Stimulated activated naive B cell treated with anti-CD40 and anti-IgM and Interleukin-4, amounts not matched to agents 10 μg/mL and 1 μg/mL and 100 μg/mL, for 72 hours (primary cell): ENCODE results near the gene ESPL1.
A peak's percentile ranks its signal among the peaks of the same experiment; 100 is the strongest.

Experiments used
- ATAC-seq, 2 donors: fragments of 150-1000 bp; cut with Tn5 transposase; replicated peaks; 2 replicates each; pipeline ENCODE4 v1.10.0; 2021; ENCODE audit warnings: moderate library complexity in 1 of 2
- DNase-seq: peaks from one replicate; pipeline ENCODE4 v3.0.0; 2021
- H3K27ac Mint-ChIP-seq: one replicate; pipeline ENCODE4 v1.8.0; 2022; ENCODE audit warnings: mild to moderate bottlenecking, mixed read lengths
- H3K27me3 Mint-ChIP-seq, 2 donors: one replicate each; pipeline ENCODE4 v1.8.0; 2022; ENCODE audit warnings: mixed read lengths in 2 of 2
- H3K36me3 Mint-ChIP-seq, 2 donors: one replicate each; pipeline ENCODE4 v1.8.0; 2022; ENCODE audit warnings: mixed read lengths in 2 of 2, mild to moderate bottlenecking in 1 of 2
- H3K4me1 Mint-ChIP-seq, 2 donors: one replicate each; pipeline ENCODE4 v1.8.0; 2022; ENCODE audit warnings: mixed read lengths in 2 of 2, mild to moderate bottlenecking in 1 of 2
- H3K4me3 Mint-ChIP-seq, 2 donors: one replicate each; pipeline ENCODE4 v1.8.0; 2022; ENCODE audit warnings: mild to moderate bottlenecking in 2 of 2, mixed read lengths in 2 of 2, moderate library complexity in 1 of 2
- H3K9me3 Mint-ChIP-seq, 2 donors: one replicate each; pipeline ENCODE4 v1.8.0; 2022; ENCODE audit warnings: mixed read lengths in 2 of 2, mild to moderate bottlenecking in 1 of 2

ESPL1 gene

DNA sequence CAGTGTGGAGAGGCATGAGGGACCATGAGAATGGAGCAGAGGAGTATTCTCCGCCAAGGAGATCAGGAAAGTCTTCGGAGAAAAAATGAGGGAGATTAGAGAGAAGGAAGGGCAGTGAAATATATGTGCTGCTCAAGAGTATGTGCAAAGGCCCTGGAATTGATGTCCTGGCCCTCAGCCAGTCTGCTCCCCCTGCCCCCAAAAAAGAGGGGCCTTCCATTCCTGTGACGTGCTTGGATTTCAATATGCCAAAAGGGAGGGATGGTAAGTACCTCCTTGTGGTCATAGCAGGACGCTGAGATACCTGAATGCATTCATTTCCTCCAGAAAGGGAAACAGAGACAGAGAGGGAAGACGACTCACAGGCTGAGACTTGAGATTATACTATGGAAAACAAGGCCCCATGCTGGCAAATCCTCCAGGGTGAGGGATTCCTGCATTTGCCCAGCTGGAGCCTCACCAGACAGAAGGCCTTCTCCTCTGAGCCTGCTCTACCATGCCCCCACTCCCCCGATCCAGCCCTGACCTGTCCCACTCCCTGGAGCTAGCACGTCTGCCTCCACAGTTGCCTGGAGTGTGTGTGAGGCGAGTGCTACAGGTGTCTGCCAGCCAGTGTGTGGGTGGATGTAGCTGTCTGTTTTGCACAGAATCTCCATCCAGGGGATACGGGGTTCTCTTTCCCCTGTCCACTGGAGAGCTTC is 32.2 kb upstream of the ESPL1 start:
- Mint-ChIP-seq H3K27ac (peak overlapping the region; percentile 84), H3K4me1 (peaks cover 36 to 51% of the 10 kb centered on the region in 2 donors), H3K4me3 (peak overlapping the region; percentile 15 to 23), H3K9me3 (no peaks in the 10 kb centered on the region), H3K27me3 (peaks cover 0 to 7% of the 10 kb centered on the region in 2 donors), H3K36me3 (no peaks in the 10 kb centered on the region)
- ATAC-seq (no peak), DNase-seq (no peak)

DNA sequence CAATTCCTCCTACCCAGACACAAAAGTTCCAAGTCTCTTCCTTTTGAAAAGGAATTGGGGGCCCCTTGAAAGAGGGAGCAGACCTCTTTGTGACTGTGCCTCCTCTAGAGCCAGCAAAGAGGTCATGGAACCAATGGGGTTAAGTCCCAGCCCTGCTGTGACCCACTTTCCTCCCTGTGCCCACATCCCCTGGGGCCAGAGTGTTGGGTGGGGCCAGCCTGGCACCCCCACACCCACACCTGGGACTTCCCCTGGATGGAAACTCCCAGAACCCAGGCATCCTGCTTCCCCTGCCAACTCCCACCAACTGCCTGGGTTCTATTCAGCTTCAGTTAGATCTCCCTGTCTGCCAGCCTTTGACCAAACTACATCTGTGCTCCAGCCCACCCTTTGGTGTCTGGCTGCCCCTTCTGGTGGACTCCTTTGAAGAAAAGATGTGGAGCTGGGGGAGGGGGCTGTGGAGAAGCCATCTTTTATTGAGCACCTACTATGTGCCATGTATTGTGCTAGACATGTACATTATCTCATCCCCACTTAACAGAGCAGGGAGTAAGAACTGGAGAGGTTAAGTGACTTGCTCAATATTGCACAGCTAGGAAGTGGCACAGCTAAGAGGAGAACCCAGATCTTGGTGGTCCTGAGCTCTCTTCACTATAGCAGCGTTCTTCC is 31.5 kb upstream of the ESPL1 start:
- Mint-ChIP-seq H3K4me3 (peak overlapping the region; percentile 1 to 23), H3K27me3 (peaks cover 0 to 7% of the 10 kb centered on the region in 2 donors), H3K27ac (peak overlapping the region; percentile 84), H3K9me3 (no peaks in the 10 kb centered on the region), H3K36me3 (no peaks in the 10 kb centered on the region), H3K4me1 (peaks cover 35 to 56% of the 10 kb centered on the region in 2 donors)
- DNase-seq (peak; percentile 29), ATAC-seq (peak; percentile 17 to 18)

DNA sequence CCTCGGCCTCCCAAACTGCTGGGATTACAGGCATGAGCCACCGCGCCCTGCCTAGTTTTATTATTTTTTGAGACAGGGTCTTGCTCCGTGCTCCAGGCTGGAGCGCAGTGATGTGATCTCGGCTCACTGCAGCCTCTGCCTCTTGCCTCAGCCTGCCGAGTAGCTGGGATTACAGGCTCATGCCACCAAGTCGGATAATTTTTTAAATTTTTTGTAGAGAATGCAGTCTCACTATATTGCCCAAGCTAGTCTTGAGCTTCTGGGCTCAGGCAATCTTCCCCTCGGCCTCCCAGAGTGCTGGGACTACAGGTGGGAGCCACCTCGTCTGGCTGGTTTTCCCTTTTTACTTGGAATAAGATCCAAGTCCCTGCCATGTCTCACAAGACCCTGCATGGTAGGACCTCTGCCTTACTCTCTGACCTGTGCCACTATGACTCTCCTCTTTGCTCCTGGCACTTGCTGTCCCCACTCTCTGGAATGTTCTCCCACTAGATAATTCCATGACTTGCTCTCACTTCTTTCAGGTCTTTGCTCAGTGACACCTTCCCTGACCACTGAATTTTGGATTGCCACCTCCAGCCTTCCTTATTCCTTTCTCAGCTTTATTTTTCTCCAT is 28.3 kb upstream of the ESPL1 start:
- Mint-ChIP-seq H3K4me1 (peaks cover 29 to 51% of the 10 kb centered on the region in 2 donors), H3K9me3 (no peaks in the 10 kb centered on the region), H3K27me3 (peaks cover 4 to 6% of the 10 kb centered on the region in 2 donors), H3K4me3 (no peak overlapping the region), H3K36me3 (no peaks in the 10 kb centered on the region), H3K27ac (no peak overlapping the region)
- ATAC-seq (no peak), DNase-seq (no peak)

DNA sequence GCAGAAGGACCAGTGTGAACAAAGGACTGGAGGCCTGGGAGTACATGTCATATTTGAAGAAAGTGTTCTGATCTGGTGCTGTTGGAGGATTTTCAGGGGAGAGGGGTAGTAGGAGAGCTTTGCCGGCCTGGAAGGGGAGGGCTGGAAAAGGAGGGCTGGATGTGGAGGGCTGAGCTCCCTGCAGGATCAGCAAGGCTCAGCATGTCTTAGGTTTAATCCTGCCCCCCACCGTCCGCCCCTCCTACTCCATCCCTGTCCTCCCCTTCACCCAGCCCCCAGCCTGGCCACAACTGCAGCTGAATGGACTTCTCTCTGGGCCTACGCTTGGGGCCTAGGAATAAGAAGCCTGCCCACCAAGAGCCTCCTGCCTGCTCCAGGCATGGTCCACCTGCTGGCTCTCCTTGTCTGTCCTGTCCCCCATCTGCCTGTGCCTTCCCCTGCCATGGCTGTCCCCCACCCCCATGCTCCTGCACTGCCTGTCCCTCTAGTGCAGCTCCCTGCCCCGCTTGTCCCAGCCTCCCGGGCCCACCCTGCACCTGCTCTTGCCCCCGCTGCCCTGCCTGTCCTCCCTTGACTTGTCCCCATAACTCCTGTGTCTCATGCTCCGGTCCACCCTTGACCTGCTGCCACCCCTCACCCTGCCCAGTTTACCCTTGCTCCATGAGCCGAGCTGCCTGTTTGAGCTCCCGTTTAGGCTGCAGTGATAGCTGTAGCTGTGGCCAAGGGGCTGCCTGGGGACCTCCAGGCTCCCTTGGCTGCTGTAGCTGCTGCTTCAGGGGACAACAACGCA is 26.3 kb upstream of the ESPL1 start:
- H3K36me3 Mint-ChIP-seq: no peaks in the 10 kb centered on the region
- H3K4me3 Mint-ChIP-seq: no peak overlapping the region
- peaks cover 6 to 9% of the 10 kb centered on the region in 2 donors for H3K27me3 Mint-ChIP-seq
- H3K4me1 Mint-ChIP-seq: peaks cover 17 to 34% of the 10 kb centered on the region in 2 donors
- peak overlapping the region; percentile 5 for H3K27ac Mint-ChIP-seq
- H3K9me3 Mint-ChIP-seq: no peaks in the 10 kb centered on the region
- ATAC-seq (no peak), DNase-seq (no peak)

DNA sequence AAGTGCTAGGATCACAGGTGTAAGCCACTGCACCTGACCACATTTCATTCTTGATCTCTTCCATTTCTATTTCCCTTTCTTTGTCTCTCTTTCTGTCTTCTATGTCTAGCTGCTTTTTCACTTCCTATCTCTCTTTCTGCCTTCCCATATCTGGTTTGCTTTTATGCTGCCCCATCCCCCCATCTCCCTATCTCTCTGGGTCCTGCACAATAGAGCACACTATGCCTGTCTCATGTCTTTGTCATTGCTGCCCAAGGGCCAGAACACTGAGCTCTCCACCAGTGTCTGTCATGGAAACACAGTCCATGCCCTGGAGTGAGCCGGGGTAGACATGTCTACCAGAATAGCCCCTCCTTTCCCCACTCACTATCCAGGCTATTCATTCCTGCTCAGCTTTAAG is 23.8 kb upstream of the ESPL1 start:
- Mint-ChIP-seq H3K9me3 (no peaks in the 10 kb centered on the region), H3K36me3 (no peaks in the 10 kb centered on the region), H3K4me1 (peaks cover 12 to 30% of the 10 kb centered on the region in 2 donors), H3K4me3 (no peak overlapping the region), H3K27me3 (peaks cover 6 to 9% of the 10 kb centered on the region in 2 donors), H3K27ac (no peak overlapping the region)
- ATAC-seq (peak in 1 of 2 donors; percentile 36), DNase-seq (no peak)

DNA sequence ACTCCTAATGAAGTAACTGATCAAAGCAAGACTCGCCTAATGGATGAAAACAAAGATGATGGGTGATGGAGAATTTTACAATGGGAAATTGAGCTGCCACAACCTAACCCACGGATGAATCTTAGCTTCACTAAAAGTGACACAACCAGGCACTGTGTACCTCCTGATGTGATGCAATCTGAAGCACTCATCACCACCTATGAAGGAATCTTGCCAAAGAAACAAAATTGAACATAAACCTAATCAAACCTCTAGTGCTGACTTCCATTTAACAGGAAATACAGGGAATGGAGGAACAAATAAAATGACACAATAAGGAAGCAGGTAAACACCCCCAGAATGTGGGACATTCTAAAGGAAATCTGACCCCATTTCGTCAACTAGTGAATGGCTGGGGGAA is 22.8 kb upstream of the ESPL1 start:
- Mint-ChIP-seq H3K4me1 (peaks cover 12 to 25% of the 10 kb centered on the region in 2 donors), H3K27ac (no peak overlapping the region)
- no peak for DNase-seq

DNA sequence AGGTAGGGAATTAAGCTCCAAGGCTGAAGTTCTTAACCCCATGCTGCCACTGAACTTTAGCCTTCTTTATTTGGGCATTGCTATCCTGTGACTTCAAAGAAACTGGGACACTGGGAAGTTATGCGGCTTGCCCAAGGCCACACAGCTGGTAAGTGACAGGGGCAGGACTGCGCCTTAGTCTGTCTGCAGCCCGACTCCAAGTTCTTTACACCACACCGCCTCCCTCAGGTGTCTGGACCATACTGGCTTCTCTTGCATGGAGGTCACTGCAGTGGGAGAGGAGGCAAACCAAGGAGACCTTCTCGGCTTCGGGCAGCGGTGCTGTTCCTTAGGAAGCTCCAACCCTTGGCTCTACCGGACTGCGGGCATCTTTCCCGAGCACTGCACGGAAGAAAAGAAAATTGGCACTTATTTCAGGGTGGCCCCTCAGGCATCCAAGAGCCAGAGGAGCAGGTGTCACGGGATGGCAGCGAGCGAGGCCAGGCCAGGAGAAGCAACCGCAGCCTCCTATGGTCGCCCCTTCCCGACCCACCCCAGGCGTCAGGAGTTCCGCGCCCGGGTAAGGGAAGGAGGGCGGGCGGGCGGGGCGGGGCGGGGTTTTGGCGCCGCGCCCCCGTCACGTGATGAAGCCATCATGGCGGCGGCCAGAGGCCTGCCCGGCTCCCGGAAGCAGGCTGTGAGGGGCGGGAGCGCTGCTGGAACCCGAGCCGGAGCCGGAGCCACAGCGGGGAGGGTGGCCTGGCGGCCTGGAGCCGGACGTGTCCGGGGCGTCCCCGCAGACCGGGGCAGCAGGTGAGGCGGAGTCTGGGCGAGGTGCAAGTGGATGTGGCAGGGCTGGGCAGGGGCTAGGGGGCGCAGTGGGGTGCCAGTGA is 16.4 kb upstream of the ESPL1 start:
- H3K4me3 Mint-ChIP-seq: peak overlapping the region; percentile 95 to 99
- DNase-seq: peak; percentile 64
- H3K27ac Mint-ChIP-seq: peak overlapping the region; percentile 96
- H3K27me3 Mint-ChIP-seq: no peaks in the 10 kb centered on the region
- H3K36me3 Mint-ChIP-seq: peaks cover 21 to 34% of the 10 kb centered on the region in 2 donors
- H3K4me1 Mint-ChIP-seq: peaks cover 36 to 55% of the 10 kb centered on the region in 2 donors
- no peaks in the 10 kb centered on the region for H3K9me3 Mint-ChIP-seq
- peak; percentile 74 to 76 for ATAC-seq

More for the DNA sequence above, 22.8 kb upstream of the ESPL1 start:
- H3K4me3 Mint-ChIP-seq: no peak overlapping the region
- no peak for ATAC-seq
- H3K9me3 Mint-ChIP-seq: no peaks in the 10 kb centered on the region
- H3K27me3 Mint-ChIP-seq: peaks cover 6 to 9% of the 10 kb centered on the region in 2 donors
- no peaks in the 10 kb centered on the region for H3K36me3 Mint-ChIP-seq

DNA sequence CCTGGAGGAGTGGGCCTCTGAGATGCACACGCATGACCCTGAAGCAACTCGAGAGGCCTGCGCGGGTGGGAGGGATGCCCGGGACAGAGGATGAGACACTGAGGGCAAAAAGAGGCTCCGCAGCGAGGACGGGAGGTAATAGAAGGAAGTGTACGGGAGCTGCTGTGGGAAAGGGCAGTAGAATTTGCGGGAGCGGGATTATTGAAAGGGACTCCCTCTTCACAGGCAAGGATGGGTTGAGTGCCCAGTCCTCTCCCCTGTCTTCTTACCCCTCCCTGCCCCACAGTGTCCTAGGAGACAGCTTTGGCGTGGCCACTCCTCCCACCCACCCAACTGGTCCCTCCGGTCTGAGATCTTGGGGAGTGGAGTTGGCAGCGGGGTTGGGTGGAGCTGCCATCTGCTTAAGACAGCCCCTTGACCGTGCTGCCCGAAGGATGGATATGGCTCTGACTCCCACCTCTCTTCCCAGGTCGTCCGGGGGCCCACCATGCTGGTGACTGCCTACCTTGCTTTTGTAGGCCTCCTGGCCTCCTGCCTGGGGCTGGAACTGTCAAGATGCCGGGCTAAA is 15.7 kb upstream of the ESPL1 start:
- no peak for DNase-seq
- Mint-ChIP-seq H3K36me3 (peaks cover 21 to 34% of the 10 kb centered on the region in 2 donors), H3K9me3 (no peaks in the 10 kb centered on the region), H3K4me3 (peak overlapping the region; percentile 95 to 99), H3K4me1 (peaks cover 36 to 58% of the 10 kb centered on the region in 2 donors), H3K27ac (peak overlapping the region; percentile 96), H3K27me3 (no peaks in the 10 kb centered on the region)
- ATAC-seq: peak in 1 of 2 donors; percentile 10

DNA sequence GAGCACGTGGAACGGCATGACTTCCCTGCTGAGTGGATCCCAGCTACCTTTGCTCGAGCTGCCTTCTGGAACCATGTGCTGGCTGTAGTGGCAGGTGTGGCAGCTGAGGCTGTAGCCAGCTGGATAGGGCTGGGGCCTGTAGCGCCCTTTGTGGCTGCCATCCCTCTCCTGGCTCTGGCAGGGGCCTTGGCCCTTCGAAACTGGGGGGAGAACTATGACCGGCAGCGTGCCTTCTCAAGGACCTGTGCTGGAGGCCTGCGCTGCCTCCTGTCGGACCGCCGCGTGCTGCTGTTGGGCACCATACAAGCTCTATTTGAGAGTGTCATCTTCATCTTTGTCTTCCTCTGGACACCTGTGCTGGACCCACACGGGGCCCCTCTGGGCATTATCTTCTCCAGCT is 14.8 kb upstream of the ESPL1 start:
- DNase-seq (no peak), ATAC-seq (no peak)
- H3K27ac Mint-ChIP-seq: peak overlapping the region; percentile 96
- H3K27me3 Mint-ChIP-seq: no peaks in the 10 kb centered on the region
- H3K4me3 Mint-ChIP-seq: peak overlapping the region; percentile 95 to 99
- peaks cover 39 to 67% of the 10 kb centered on the region in 2 donors for H3K4me1 Mint-ChIP-seq
- no peaks in the 10 kb centered on the region for H3K9me3 Mint-ChIP-seq
- peaks cover 25 to 38% of the 10 kb centered on the region in 2 donors for H3K36me3 Mint-ChIP-seq

DNA sequence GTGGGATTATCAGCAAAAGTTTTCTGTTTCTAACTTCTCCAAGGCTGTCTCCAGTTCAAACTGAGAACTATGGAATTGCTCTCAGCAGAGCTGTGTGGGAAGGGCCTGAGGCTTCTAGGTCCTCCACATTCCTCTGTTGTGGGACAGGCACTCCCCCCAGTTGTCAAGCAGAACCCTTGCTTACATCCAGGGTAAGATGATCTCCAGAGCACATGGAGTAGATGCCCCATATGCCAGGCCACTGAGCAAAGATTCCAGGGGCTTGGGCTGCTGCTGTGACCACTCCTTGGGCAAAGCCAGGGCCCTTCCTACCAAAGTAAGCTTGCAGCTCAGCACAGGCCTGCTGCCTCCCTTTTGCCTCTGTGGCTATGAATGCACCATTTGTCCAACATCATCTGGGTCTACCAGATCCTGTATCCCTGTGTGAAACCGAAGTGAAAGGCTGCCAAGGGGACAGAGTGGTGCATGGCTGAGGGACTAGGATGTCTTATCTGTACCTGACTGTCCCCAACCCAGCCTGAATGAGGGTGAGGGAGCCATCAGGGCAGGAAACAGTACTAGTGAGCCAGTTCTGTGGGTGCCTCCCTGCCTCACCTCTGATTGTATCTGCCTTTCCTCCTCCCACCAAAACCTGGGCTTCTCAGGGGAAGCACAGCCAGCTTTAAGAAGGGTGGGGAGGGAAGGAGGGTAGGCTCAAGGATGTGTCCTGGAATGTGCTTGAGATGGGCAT is 13.1 kb upstream of the ESPL1 start:
- Mint-ChIP-seq H3K4me3 (peak overlapping the region; percentile 60 to 72), H3K27me3 (no peaks in the 10 kb centered on the region), H3K27ac (peak overlapping the region; percentile 97), H3K4me1 (peaks cover 46 to 82% of the 10 kb centered on the region in 2 donors), H3K9me3 (no peaks in the 10 kb centered on the region), H3K36me3 (peaks cover 25 to 38% of the 10 kb centered on the region in 2 donors)
- ATAC-seq (no peak), DNase-seq (no peak)

DNA sequence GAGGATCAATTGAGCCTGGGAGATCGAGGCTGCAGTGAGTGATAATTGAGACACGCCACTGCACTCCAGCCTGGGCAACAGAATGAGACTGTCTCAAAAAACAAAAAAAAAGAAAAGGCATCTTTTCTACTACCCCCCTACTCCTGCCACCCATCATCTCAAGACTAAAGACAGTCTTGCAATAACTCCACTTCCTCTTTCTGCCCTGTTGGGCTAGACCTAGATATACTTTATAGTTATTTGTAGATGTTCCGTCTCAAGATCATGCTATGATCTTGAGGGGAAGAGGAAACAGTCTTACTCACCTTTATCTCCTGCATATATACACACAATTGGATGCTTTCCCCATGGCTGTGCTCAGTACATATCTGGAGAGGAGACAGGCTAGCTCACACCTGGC is 12.1 kb upstream of the ESPL1 start:
- peak overlapping the region; percentile 60 to 72 for H3K4me3 Mint-ChIP-seq

More for the DNA sequence above, 12.1 kb upstream of the ESPL1 start:
- Mint-ChIP-seq H3K36me3 (peaks cover 25 to 38% of the 10 kb centered on the region in 2 donors), H3K9me3 (no peaks in the 10 kb centered on the region), H3K4me1 (peaks cover 47 to 82% of the 10 kb centered on the region in 2 donors), H3K27me3 (no peaks in the 10 kb centered on the region), H3K27ac (peak overlapping the region; percentile 97)
- peak; percentile 33 for DNase-seq
- peak; percentile 87 to 88 for ATAC-seq
